Testis (tissue), 3 donors: ENCODE measurements around the gene LRCH2. TPM values are rescaled to one million over a fixed set of nuclear protein-coding genes. Genes with fewer than 3 reads are reported as not detected.

Experiments
- DNase-seq: peaks from one replicate; pipeline ENCODE4 v3.0.0-alpha.2; 2019
- H3K27ac ChIP-seq, 2 donors: fragments of 200-600 bp; sonication (generic); one replicate each; pipeline ENCODE4 v1.5.1; 2019
- H3K27me3 ChIP-seq: fragments of 200-600 bp; sonication (generic); one replicate; pipeline ENCODE4 v1.5.1; 2019
- H3K36me3 ChIP-seq: fragments of 200-600 bp; sonication (generic); one replicate; pipeline ENCODE4 v1.5.1; 2017; ENCODE audit warnings: low read depth; ENCODE audit errors: missing control alignments
- H3K4me1 ChIP-seq: fragments of 200-600 bp; sonication (generic); one replicate; pipeline ENCODE4 v1.5.1; 2019
- H3K4me3 ChIP-seq, 2 donors: fragments of 200-600 bp; sonication (generic); one replicate each; pipeline ENCODE4 v1.5.1; 2017 to 2019
- H3K9me3 ChIP-seq: fragments of 200-600 bp; sonication (generic); one replicate; pipeline ENCODE4 v1.5.1; 2017
- CTCF ChIP-seq, 3 experiments: fragments of 450-650 bp in 2 of 3; fragments of 200-600 bp in 1 of 3; sonication (generic) in 1 of 3; IDR thresholded peaks; one replicate each; pipeline ENCODE4 v1.5.1; 2016 to 2019; ENCODE audit warnings: antibody characterized with exemption in 3 of 3, mild to moderate bottlenecking in 2 of 3, moderate library complexity in 1 of 3
- POLR2A ChIP-seq: fragments of 450-650 bp; IDR thresholded peaks from one replicate; pipeline ENCODE4 v1.6.1; 2017; ENCODE audit warnings: antibody characterized with exemption, mild to moderate bottlenecking, moderate library complexity
- WGBS, 2 donors: methylation state at CpG; one replicate each; pipeline ENCODE4 v1.1.5; 2018; 5-methylcytosine and 5-hydroxymethylcytosine counted together
- intact Hi-C: fragments of 100-400 bp; cut with DNase I; formaldehyde crosslinking; loops from one replicate; pipeline ENCODE4 v1.15.1; 2023; ENCODE audit warnings: low total_unique reads
- polyA plus RNA-seq: library from polyadenylated mRNA; stranded (reverse); fragments of 350-450 nt; fragmentation: Illumina TruSeq; extraction: RNeasy Lipid Tissue Mini Kit (QIAGEN cat#74804); gene quantifications from one replicate; pipeline ENCODE4 v1.2.3, GENCODE V29; 2014; ENCODE audit warnings: low read depth, low replicate concordance; ENCODE audit not compliant: insufficient read depth
- total RNA-seq, 2 donors: library from RNA; depleted of rRNA; stranded (reverse); fragments of >200 nt; gene quantifications; one replicate each; pipeline ENCODE4 v1.2.3, GENCODE V29; 2016

LRCH2 gene
- total and polyA plus RNA-seq, 3 donors from 2014 or later: 2.4 to 5.4 (median 3.8) TPM

GRCh38 chrX:115257711-115258110, 23.8 kb upstream of the LRCH2 start:
- intact Hi-C loops: no loop called here
- no peak overlapping the region for H3K27ac ChIP-seq
- TF ChIP-seq POLR2A: no peak
- no peak for TF ChIP-seq CTCF (IDR thresholded peaks at IDR 0.05)
- H3K4me1 ChIP-seq: no peaks in the 10 kb centered on the region
- DNase-seq: no peak
- H3K9me3 ChIP-seq: no peaks in the 10 kb centered on the region
- H3K4me3 ChIP-seq: no peak overlapping the region
- no peaks in the 10 kb centered on the region for H3K27me3 ChIP-seq
- H3K36me3 ChIP-seq: no peaks in the 10 kb centered on the region

- DNase-seq: no peak
- Histone ChIP-seq H3K27ac (no peak overlapping the region), H3K4me3 (no peak overlapping the region), H3K36me3 (no peaks in the 10 kb centered on the region), H3K27me3 (no peaks in the 10 kb centered on the region), H3K4me1 (no peaks in the 10 kb centered on the region), H3K9me3 (no peaks in the 10 kb centered on the region)
- TF ChIP-seq POLR2A: no peak
- intact Hi-C loops: no loop called here
- 82 to 94% methylated on average over 2 of the region's 2 CpGs for WGBS, 2 donors
These were observed 21.1 kb upstream of the LRCH2 start for GRCh38 chrX:115255003-115255402.

GRCh38 chrX:115251458-115252233, 17.8 kb upstream of the LRCH2 start:
- intact Hi-C loops: no loop called here
- TF ChIP-seq POLR2A (no peak), CTCF (IDR thresholded peaks at IDR 0.05) (no peak)
- Histone ChIP-seq H3K36me3 (no peaks in the 10 kb centered on the region), H3K4me1 (no peaks in the 10 kb centered on the region), H3K27me3 (no peaks in the 10 kb centered on the region), H3K4me3 (no peak overlapping the region), H3K27ac (no peak overlapping the region), H3K9me3 (no peaks in the 10 kb centered on the region)
- 80 to 84% methylated on average over 2 of the region's 2 CpGs for WGBS, 2 donors
- no peak for DNase-seq

- Histone ChIP-seq H3K4me3 (no peak overlapping the region), H3K27ac (no peak overlapping the region), H3K4me1 (no peaks in the 10 kb centered on the region), H3K36me3 (no peaks in the 10 kb centered on the region), H3K9me3 (no peaks in the 10 kb centered on the region), H3K27me3 (no peaks in the 10 kb centered on the region)
- intact Hi-C loops: no loop called here
- no peak for DNase-seq
- no peak for TF ChIP-seq POLR2A
- TF ChIP-seq CTCF (IDR thresholded peaks at IDR 0.05): no peak
- WGBS, 2 donors: 33 to 53% methylated on average over 1 of the region's 1 CpG
These were observed 3.2 kb upstream of the LRCH2 start for GRCh38 chrX:115237056-115237455.

- Histone ChIP-seq H3K9me3 (no peaks in the 10 kb centered on the region), H3K27ac (no peak overlapping the region), H3K27me3 (no peaks in the 10 kb centered on the region), H3K4me1 (no peaks in the 10 kb centered on the region), H3K4me3 (no peak overlapping the region), H3K36me3 (no peaks in the 10 kb centered on the region)
- intact Hi-C loops: no loop called here
- no peak for TF ChIP-seq CTCF (IDR thresholded peaks at IDR 0.05)
- TF ChIP-seq POLR2A: no peak
- DNase-seq: no peak
These were observed 2.7 kb upstream of the LRCH2 start for GRCh38 chrX:115236560-115236959.
